Measurements from ENCODE around the gene ETF1.
"Not testable (repeated sequence)": the region's sequence is repeated elsewhere in the genome, so short reads cannot be mapped to it uniquely, and the experiment has no call there.

Gene ETF1

GRCh38 chr5:138528208-138528607 lies 14.8 kb downstream of the ETF1 start:
- no peak overlapping the region for H3K4me3 ChIP-seq (ENCODE audit: extremely low read depth, insufficient read depth, low read length, poor library complexity, severe bottlenecking)
- peaks cover 14% of the 10 kb centered on the region for H3K4me1 ChIP-seq (ENCODE audit: control insufficient read depth, insufficient read depth, low read length, poor library complexity, severe bottlenecking)
- H3K27ac ChIP-seq (ENCODE audit: low read depth, low read length, severe bottlenecking), result no peak overlapping the region
- WGBS, 2 experiments (ENCODE audit: insufficient coverage in 2 of 2), result 83% methylated on average over 1 of the region's 1 CpG; no CpG with 5 or more reads in 1 of the 2 experiments
- H3K36me3 ChIP-seq (ENCODE audit: control insufficient read depth, insufficient read depth, low read length), result peaks cover 86% of the 10 kb centered on the region
- H3K9me3 ChIP-seq (ENCODE audit: control insufficient read depth, low read length), result no peaks in the 10 kb centered on the region

DNA sequence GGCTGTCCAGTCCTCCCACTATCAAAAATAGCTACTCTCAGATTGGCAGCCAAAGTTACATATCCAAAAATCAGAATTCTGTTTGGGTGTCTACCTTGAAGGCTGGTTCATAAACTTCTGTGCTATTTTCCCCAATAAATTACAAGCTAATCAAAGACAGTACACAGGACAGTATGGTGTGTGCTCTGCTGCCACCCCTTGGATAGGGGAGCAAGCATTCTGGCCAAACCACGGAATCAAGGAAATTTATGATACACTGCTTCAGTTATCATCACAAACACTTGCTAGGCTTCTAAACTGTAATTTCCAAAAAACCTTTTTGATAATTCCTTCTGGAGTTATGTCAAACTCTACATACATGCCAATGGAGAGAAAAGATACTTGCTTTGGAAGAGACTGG lies 15.9 kb downstream of the ETF1 start:
- Histone ChIP-seq H3K27ac (ENCODE audit: low read depth, low read length, severe bottlenecking) (no peak overlapping the region), H3K36me3 (ENCODE audit: control insufficient read depth, insufficient read depth, low read length) (peaks cover 81% of the 10 kb centered on the region), H3K4me1 (ENCODE audit: control insufficient read depth, insufficient read depth, low read length, poor library complexity, severe bottlenecking) (peaks cover 16% of the 10 kb centered on the region), H3K4me3 (ENCODE audit: extremely low read depth, insufficient read depth, low read length, poor library complexity, severe bottlenecking) (no peak overlapping the region), H3K9me3 (ENCODE audit: control insufficient read depth, low read length) (no peaks in the 10 kb centered on the region)
- WGBS, 2 experiments (ENCODE audit: insufficient coverage in 2 of 2), result 100% methylated on average over 1 of the region's 1 CpG; no CpG with 5 or more reads in 1 of the 2 experiments

DNA sequence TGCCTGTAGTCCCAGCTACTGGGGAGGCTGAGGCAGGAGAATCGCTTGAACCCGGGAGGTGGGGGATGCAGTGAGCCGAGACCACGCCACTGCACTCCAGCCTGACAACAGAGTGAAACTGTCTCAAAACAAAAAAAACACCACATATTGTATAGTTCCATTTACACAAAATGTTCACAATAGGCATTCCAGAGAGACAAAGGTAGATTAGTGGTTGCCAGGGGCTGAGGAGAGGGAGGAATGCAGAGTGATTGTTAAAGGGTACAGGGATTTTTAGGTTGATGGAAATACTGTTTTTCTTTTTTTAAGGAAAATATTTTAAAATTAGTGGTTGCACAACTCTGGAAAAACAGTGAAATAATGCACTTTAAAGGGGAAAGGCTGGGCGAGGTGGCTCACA lies 19.6 kb downstream of the ETF1 start:
- Histone ChIP-seq H3K9me3 (ENCODE audit: control insufficient read depth, low read length) (no peaks in the 10 kb centered on the region), H3K36me3 (ENCODE audit: control insufficient read depth, insufficient read depth, low read length) (peaks cover 66% of the 10 kb centered on the region), H3K4me3 (ENCODE audit: extremely low read depth, insufficient read depth, low read length, poor library complexity, severe bottlenecking) (no peak overlapping the region), H3K27ac (ENCODE audit: low read depth, low read length, severe bottlenecking) (peak overlapping the region; percentile 36), H3K4me1 (ENCODE audit: control insufficient read depth, insufficient read depth, low read length, poor library complexity, severe bottlenecking) (peaks cover 10% of the 10 kb centered on the region)
- 87 to 98% methylated on average over 3 to 5 of the region's 5 CpGs for WGBS, 2 experiments (ENCODE audit: insufficient coverage in 2 of 2)

- no CpG with 5 or more reads among the region's 1 CpG for WGBS, 2 experiments (ENCODE audit: insufficient coverage in 2 of 2)
- peaks cover 5% of the 10 kb centered on the region for H3K4me1 ChIP-seq (ENCODE audit: control insufficient read depth, insufficient read depth, low read length, poor library complexity, severe bottlenecking)
- H3K27ac ChIP-seq (ENCODE audit: low read depth, low read length, severe bottlenecking), result no peak overlapping the region
- H3K4me3 ChIP-seq (ENCODE audit: extremely low read depth, insufficient read depth, low read length, poor library complexity, severe bottlenecking), result no peak overlapping the region
- no peaks in the 10 kb centered on the region for H3K9me3 ChIP-seq (ENCODE audit: control insufficient read depth, low read length)
- H3K36me3 ChIP-seq (ENCODE audit: control insufficient read depth, insufficient read depth, low read length), result peaks cover 68% of the 10 kb centered on the region
Measured at GRCh38 chr5:138520971-138521370, 22.1 kb downstream of the ETF1 start.

GRCh38 chr5:138517437-138517836 lies 25.6 kb downstream of the ETF1 start:
- H3K36me3 ChIP-seq (ENCODE audit: control insufficient read depth, insufficient read depth, low read length), result peaks cover 79% of the 10 kb centered on the region
- 92 to 100% methylated on average over 2 of the region's 4 CpGs for WGBS, 2 experiments (ENCODE audit: insufficient coverage in 2 of 2)

GRCh38 chr5:138515556-138516245 lies 27.3 kb downstream of the ETF1 start:
- 92 to 100% methylated on average over 2 of the region's 3 CpGs for WGBS, 2 experiments (ENCODE audit: insufficient coverage in 2 of 2)
- Histone ChIP-seq H3K4me3 (ENCODE audit: extremely low read depth, insufficient read depth, low read length, poor library complexity, severe bottlenecking) (no peak overlapping the region), H3K36me3 (ENCODE audit: control insufficient read depth, insufficient read depth, low read length) (peaks cover 88% of the 10 kb centered on the region), H3K4me1 (ENCODE audit: control insufficient read depth, insufficient read depth, low read length, poor library complexity, severe bottlenecking) (peaks cover 4% of the 10 kb centered on the region), H3K9me3 (ENCODE audit: control insufficient read depth, low read length) (no peaks in the 10 kb centered on the region), H3K27ac (ENCODE audit: low read depth, low read length, severe bottlenecking) (no peak overlapping the region)

More at GRCh38 chr5:138517437-138517836, 25.6 kb downstream of the ETF1 start:
- Histone ChIP-seq H3K27ac (ENCODE audit: low read depth, low read length, severe bottlenecking) (no peak overlapping the region), H3K4me1 (ENCODE audit: control insufficient read depth, insufficient read depth, low read length, poor library complexity, severe bottlenecking) (peaks cover 4% of the 10 kb centered on the region), H3K9me3 (ENCODE audit: control insufficient read depth, low read length) (no peaks in the 10 kb centered on the region), H3K4me3 (ENCODE audit: extremely low read depth, insufficient read depth, low read length, poor library complexity, severe bottlenecking) (no peak overlapping the region)

- Histone ChIP-seq H3K4me3 (ENCODE audit: extremely low read depth, insufficient read depth, low read length, poor library complexity, severe bottlenecking) (no peak overlapping the region), H3K4me1 (ENCODE audit: control insufficient read depth, insufficient read depth, low read length, poor library complexity, severe bottlenecking) (peaks cover 4% of the 10 kb centered on the region), H3K36me3 (ENCODE audit: control insufficient read depth, insufficient read depth, low read length) (peaks cover 92% of the 10 kb centered on the region), H3K27ac (ENCODE audit: low read depth, low read length, severe bottlenecking) (no peak overlapping the region), H3K9me3 (ENCODE audit: control insufficient read depth, low read length) (no peaks in the 10 kb centered on the region)
- 100% methylated on average over 1 of the region's 1 CpG; no CpG with 5 or more reads in 1 of the 2 experiments for WGBS, 2 experiments (ENCODE audit: insufficient coverage in 2 of 2)
Measured at GRCh38 chr5:138514021-138514420, 29.0 kb downstream of the ETF1 start.

DNA sequence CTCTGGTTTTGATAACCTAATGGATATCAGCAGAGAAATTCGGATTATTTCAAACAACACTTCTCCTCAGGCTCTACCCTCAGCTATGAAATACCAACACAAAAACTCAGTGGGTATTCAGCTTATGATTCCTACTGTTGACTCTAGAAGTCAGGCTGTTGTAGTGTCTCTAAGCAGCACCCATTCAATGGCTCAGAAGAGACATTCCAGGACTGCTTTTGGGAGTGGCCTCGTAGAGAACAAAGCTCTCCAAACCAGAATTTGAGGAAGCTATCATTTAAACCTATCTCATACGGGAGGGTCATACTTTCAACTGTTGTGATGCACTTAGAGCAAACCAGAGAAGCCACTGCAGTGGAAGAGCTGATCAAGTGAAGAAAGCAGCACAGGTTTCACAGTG lies 34.1 kb downstream of the ETF1 start:
- H3K4me1 ChIP-seq (ENCODE audit: control insufficient read depth, insufficient read depth, low read length, poor library complexity, severe bottlenecking), result peaks cover 4% of the 10 kb centered on the region
- 86 to 100% methylated on average over 1 to 2 of the region's 3 CpGs for WGBS, 2 experiments (ENCODE audit: insufficient coverage in 2 of 2)
- H3K27ac ChIP-seq (ENCODE audit: low read depth, low read length, severe bottlenecking), result no peak overlapping the region
- no peaks in the 10 kb centered on the region for H3K9me3 ChIP-seq (ENCODE audit: control insufficient read depth, low read length)
- H3K4me3 ChIP-seq (ENCODE audit: extremely low read depth, insufficient read depth, low read length, poor library complexity, severe bottlenecking), result no peak overlapping the region
- peaks cover 75% of the 10 kb centered on the region for H3K36me3 ChIP-seq (ENCODE audit: control insufficient read depth, insufficient read depth, low read length)

GRCh38 chr5:138507485-138507884 lies 35.6 kb downstream of the ETF1 start:
- H3K9me3 ChIP-seq (ENCODE audit: control insufficient read depth, low read length); H3K4me1 ChIP-seq (ENCODE audit: control insufficient read depth, insufficient read depth, low read length, poor library complexity, severe bottlenecking); H3K4me3 ChIP-seq (ENCODE audit: extremely low read depth, insufficient read depth, low read length, poor library complexity, severe bottlenecking); H3K27ac ChIP-seq (ENCODE audit: low read depth, low read length, severe bottlenecking): not testable (repeated sequence)
- H3K36me3 ChIP-seq (ENCODE audit: control insufficient read depth, insufficient read depth, low read length), result peaks cover 60% of the 10 kb centered on the region
- WGBS, 2 experiments (ENCODE audit: insufficient coverage in 2 of 2), result 94 to 100% methylated on average over 1 to 7 of the region's 8 CpGs

GRCh38 chr5:138506370-138507306 lies 36.4 kb downstream of the ETF1 start:
- WGBS, 2 experiments (ENCODE audit: insufficient coverage in 2 of 2), result 96 to 97% methylated on average over 10 of the region's 10 CpGs
- no peak overlapping the region for H3K4me3 ChIP-seq (ENCODE audit: extremely low read depth, insufficient read depth, low read length, poor library complexity, severe bottlenecking)
- H3K9me3 ChIP-seq (ENCODE audit: control insufficient read depth, low read length), result no peaks in the 10 kb centered on the region
- no peaks in the 10 kb centered on the region for H3K4me1 ChIP-seq (ENCODE audit: control insufficient read depth, insufficient read depth, low read length, poor library complexity, severe bottlenecking)
- peaks cover 53% of the 10 kb centered on the region for H3K36me3 ChIP-seq (ENCODE audit: control insufficient read depth, insufficient read depth, low read length)
- no peak overlapping the region for H3K27ac ChIP-seq (ENCODE audit: low read depth, low read length, severe bottlenecking)

Data from mesodermal cell (in vitro differentiated cells).